HepG2 (cell line): Measurements from ENCODE around the gene AMIGO2. TPM values are rescaled to one million over a fixed set of nuclear protein-coding genes. Genes with fewer than 3 reads are reported as not detected.

Experiments used
- ATAC-seq: fragments of 200-7000 bp; cut with Tn5 transposase; 3 replicates; pipeline ENCODE4 v1.9.1; 2020; ENCODE audit warnings: mild to moderate bottlenecking, moderate library complexity
- BruUV-seq: library from RNA; stranded (reverse); fragments of 400-500 nt; replicated peaks from 2 replicates; lab custom pipeline; 2021; lab: Mats Ljungman, UMichigan
- CTCF ChIA-PET: fragments of 300-600 bp; formaldehyde crosslinking; extraction: SDS; loops from one replicate; lab custom pipeline; 2021; ENCODE audit warnings: low total read pairs, inconsistent platforms, low intra/inter-chr PET ratio; lab: Yijun Ruan, JAX
- POLR2A ChIA-PET: fragments of 350-600 bp; sonication (Branson Sonifier 250); formaldehyde crosslinking; loops from one replicate; lab custom pipeline; 2020; ENCODE audit warnings: antibody characterized with exemption, inconsistent platforms; lab: Yijun Ruan, JAX
- DNase-seq: peaks from one replicate; pipeline ENCODE4 v3.0.0-alpha.2; 2015; ENCODE audit warnings: low spot score
- FAIRE-seq: peaks from 3 replicates; lab custom pipeline; 2011; peaks lifted over from hg19 to GRCh38; lab: Jason Lieb, UNC
- H2AFZ ChIP-seq: one replicate; pipeline ENCODE4 v1.6.1; 2011; ENCODE audit warnings: low read length, inconsistent platforms
- H3K27ac ChIP-seq: fragments of 300-600 bp; 3 replicates; pipeline ENCODE4 v1.8.0; 2011; ENCODE audit warnings: mixed run types, mild to moderate bottlenecking, mixed read lengths, low read length, inconsistent platforms; ENCODE audit not compliant: insufficient read depth; ENCODE audit errors: extremely low read length
- H3K27me3 ChIP-seq, 2 experiments: fragments of 200-600 bp in 1 of 2; 2 replicates in 1 of 2; 3 replicates in 1 of 2; pipeline versions ENCODE4 v1.6.0 to v1.8.0; 2011; ENCODE audit warnings: low read length in 2 of 2, mild to moderate bottlenecking in 2 of 2, moderate library complexity in 2 of 2, inconsistent platforms in 1 of 2; ENCODE audit not compliant: insufficient read depth in 2 of 2, control insufficient read depth in 1 of 2
- H3K36me3 ChIP-seq, 2 experiments: fragments of 200-600 bp in 1 of 2; replicated peaks in 1 of 2; 2 replicates in 1 of 2; 3 replicates in 1 of 2; pipeline versions ENCODE4 v1.5.1 to v1.8.0; 2011; ENCODE audit warnings: low read length in 2 of 2, inconsistent platforms in 1 of 2; ENCODE audit not compliant: insufficient read depth in 2 of 2, control insufficient read depth in 1 of 2
- H3K4me1 ChIP-seq: 2 replicates; pipeline ENCODE4 v1.5.1; 2012; ENCODE audit warnings: low read length, inconsistent platforms; ENCODE audit not compliant: insufficient read depth
- H3K4me2 ChIP-seq: 2 replicates; pipeline ENCODE4 v1.6.0; 2011; ENCODE audit warnings: low read depth, low read length, inconsistent platforms
- H3K4me3 ChIP-seq, 3 experiments: fragments of 200-600 bp in 1 of 3; sonication (generic), shearing (Covaris generic) in 1 of 3; replicated peaks in 1 of 3; 2 replicates each; pipeline ENCODE4 v1.5.1; 2011 to 2016; ENCODE audit warnings: low read length in 3 of 3, inconsistent platforms in 2 of 3, low read depth in 2 of 3, mild to moderate bottlenecking in 2 of 3, control low read depth in 1 of 3, mixed read lengths in 1 of 3; ENCODE audit not compliant: insufficient read depth in 1 of 3
- H3K79me2 ChIP-seq: one replicate; pipeline ENCODE4 v1.6.1; 2011; ENCODE audit warnings: low read length, inconsistent platforms; ENCODE audit not compliant: insufficient read depth
- H3K9ac ChIP-seq: 2 replicates; pipeline ENCODE4 v1.6.0; 2011; ENCODE audit warnings: mild to moderate bottlenecking, low read depth, low read length, inconsistent platforms; ENCODE audit not compliant: insufficient read depth
- H3K9me3 ChIP-seq: 2 replicates; pipeline ENCODE4 v1.5.1; 2012; ENCODE audit warnings: mild to moderate bottlenecking, low read length
- H4K20me1 ChIP-seq: 2 replicates; pipeline ENCODE4 v1.6.0; 2011; ENCODE audit warnings: inconsistent platforms, mild to moderate bottlenecking, low read length, moderate library complexity; ENCODE audit not compliant: insufficient read depth
- HOXA9 ChIP-seq: sonication (generic); formaldehyde crosslinking; IDR thresholded peaks from 2 replicates; pipeline ENCODE4 v1.8.1; 2022; ENCODE audit warnings: missing genetic modification reagents, mild to moderate bottlenecking, moderate library complexity, borderline replicate concordance
- STAT5B ChIP-seq: sonication (generic); formaldehyde crosslinking; IDR thresholded peaks from 2 replicates; pipeline ENCODE4 v1.4.0; 2020; ENCODE audit warnings: missing genetic modification reagents
- ZNF24 ChIP-seq: fragments of 450-650 bp; IDR thresholded peaks from 2 replicates; pipeline ENCODE4 v1.6.1; 2017; ENCODE audit warnings: antibody characterized with exemption, mild to moderate bottlenecking
- ZNF460 ChIP-seq: sonication (generic); formaldehyde crosslinking; IDR thresholded peaks from 2 replicates; pipeline ENCODE4 v1.5.1; 2020; ENCODE audit warnings: missing genetic modification reagents, mild to moderate bottlenecking, borderline replicate concordance
- ZNF616 ChIP-seq: sonication (generic); formaldehyde crosslinking; IDR thresholded peaks from 2 replicates; pipeline ENCODE4 v1.5.0; 2020; ENCODE audit warnings: low read depth, mild to moderate bottlenecking, missing genetic modification reagents
- ZNF766 ChIP-seq: sonication (generic); formaldehyde crosslinking; IDR thresholded peaks from 2 replicates; pipeline ENCODE4 v1.5.0; 2020; ENCODE audit warnings: missing genetic modification reagents, borderline replicate concordance
- WGBS: methylation state at CpG from one replicate; pipeline ENCODE4 v1.1.6; 2017; ENCODE audit warnings: low lambda C conversion rate; 5-methylcytosine and 5-hydroxymethylcytosine counted together
- in situ Hi-C: cut with HindIII; loops from 2 replicates; pipeline ENCODE4 v1.10.0; 2017; ENCODE audit warnings: low pct_unique_long_range_greater_than_20kb; ENCODE audit not compliant: extremely low pct_ligation_motif_present
- intact Hi-C: fragments of 100-400 bp; cut with micrococcal nuclease; formaldehyde crosslinking; loops from one replicate; pipeline ENCODE4 v1.10.0; 2022; ENCODE audit not compliant: unreplicated experiment
- polyA plus RNA-seq, 8 experiments: library from polyadenylated mRNA; depleted of rRNA in 3 of 8; stranded (reverse) in 7 of 8; unstranded in 1 of 8; fragments of >200 nt; fragmentation: Illumina TruSeq in 4 of 8; extraction: Trizol in 4 of 8; gene quantifications; 2 replicates each; pipeline versions ENCODE4 v1.2.1 to v1.2.3, GENCODE V29; 2011 to 2016; ENCODE audit warnings: low read depth in 4 of 8, missing spikeins in 1 of 8, mixed read lengths in 1 of 8; ENCODE audit not compliant: insufficient read depth in 1 of 8
- total RNA-seq, 5 experiments: library from RNA; depleted of rRNA; stranded (reverse); fragments of >200 nt; fragmentation: Illumina TruSeq; extraction: Trizol; gene quantifications; 2 replicates each; pipeline ENCODE4 v1.2.3, GENCODE V29; 2016; ENCODE audit warnings: low read depth in 1 of 5
- TF ChIP-seq, protein P1 (sequence below): IDR thresholded peaks from 2 replicates; pipeline ENCODE4 v1.6.1; 2016; ENCODE audit warnings: low read depth, borderline replicate concordance
- TF ChIP-seq, protein P2 (sequence below): sonication (generic); formaldehyde crosslinking; conservative IDR thresholded peaks from 2 replicates; pipeline ENCODE4 v1.8.0; 2022; ENCODE audit warnings: mild to moderate bottlenecking, moderate library complexity, missing genetic modification reagents
- TF ChIP-seq, protein P3 (sequence below): sonication (generic); formaldehyde crosslinking; IDR thresholded peaks from 2 replicates; pipeline ENCODE4 v1.8.1; 2023; ENCODE audit warnings: missing genetic modification reagents, mild to moderate bottlenecking, borderline replicate concordance
- TF ChIP-seq, protein P4 (sequence below): sonication (generic); formaldehyde crosslinking; conservative IDR thresholded peaks from 2 replicates; pipeline ENCODE4 v1.5.0; 2020; ENCODE audit warnings: missing genetic modification reagents
- TF ChIP-seq, protein P5 (sequence below): sonication (generic); formaldehyde crosslinking; IDR thresholded peaks from 2 replicates; pipeline ENCODE4 v1.4.0; 2020; ENCODE audit warnings: mild to moderate bottlenecking, missing genetic modification reagents
- TF ChIP-seq, protein P6 (sequence below): sonication (generic); formaldehyde crosslinking; IDR thresholded peaks from 2 replicates; pipeline ENCODE4 v1.4.0; 2020; ENCODE audit warnings: missing genetic modification reagents, mild to moderate bottlenecking, borderline replicate concordance

Gene AMIGO2
- total and polyA plus RNA-seq, 2 of the 13 experiments (the other 11 are each of a cell fraction or from before 2014, with no cell fraction given) = not detected

DNA sequence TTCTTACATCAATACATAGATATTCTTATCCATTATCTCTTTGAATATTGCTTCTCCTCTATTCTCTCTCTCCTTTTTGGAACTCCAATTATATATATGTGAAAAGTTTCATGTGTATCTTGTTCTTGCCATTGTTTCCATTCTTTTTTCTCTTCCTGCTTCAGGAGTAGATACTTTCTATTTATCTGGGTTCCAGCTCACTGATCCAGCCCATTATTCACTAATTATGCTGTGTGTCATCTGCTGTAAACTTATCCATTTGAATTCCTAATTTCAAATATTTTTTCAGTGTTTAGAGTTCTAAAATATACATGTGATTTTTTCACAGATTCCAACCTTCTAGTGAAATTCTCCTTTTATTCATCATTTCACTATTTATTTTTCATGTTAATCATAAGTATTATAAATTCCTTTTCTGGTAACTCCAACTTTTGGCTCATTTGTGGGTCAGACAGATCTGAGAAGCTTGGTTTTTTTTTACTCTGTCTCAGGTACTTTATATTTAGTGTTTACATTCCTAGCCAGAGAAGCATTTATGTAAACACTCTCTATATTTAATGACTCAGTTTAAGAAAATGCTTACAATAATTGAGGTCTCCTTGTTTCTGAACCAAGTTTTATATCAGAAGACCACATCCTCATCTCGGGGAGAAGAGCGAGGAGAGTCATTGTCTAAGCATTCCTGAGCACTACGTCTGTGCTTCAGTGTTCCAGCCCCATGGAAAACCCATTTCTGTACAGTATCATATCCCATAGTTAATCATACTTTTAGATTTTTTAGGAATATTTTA lies 15.9 kb upstream of the AMIGO2 start:
- ATAC-seq (no peak), DNase-seq (no peak), FAIRE-seq (no peak)
- Histone ChIP-seq H3K9ac (no peak overlapping the region), H4K20me1 (no peaks in the 10 kb centered on the region), H3K4me2 (no peak overlapping the region), H3K4me1 (no peaks in the 10 kb centered on the region), H3K4me3 (no peak overlapping the region), H2AFZ (no peak overlapping the region), H3K36me3 (no peaks in the 10 kb centered on the region), H3K79me2 (no peaks in the 10 kb centered on the region), H3K27ac (no peak overlapping the region), H3K27me3 (no peaks in the 10 kb centered on the region), H3K9me3 (no peaks in the 10 kb centered on the region)
- intact Hi-C loops = no loop called here
- ChIA-PET POLR2A (no interaction called here), CTCF (no interaction called here)
- in situ Hi-C loops = no loop called here
- WGBS = 37% methylated on average over 3 of the region's 3 CpGs
- no TSS peak for BruUV-seq
- TF ChIP-seq, protein P1, sequence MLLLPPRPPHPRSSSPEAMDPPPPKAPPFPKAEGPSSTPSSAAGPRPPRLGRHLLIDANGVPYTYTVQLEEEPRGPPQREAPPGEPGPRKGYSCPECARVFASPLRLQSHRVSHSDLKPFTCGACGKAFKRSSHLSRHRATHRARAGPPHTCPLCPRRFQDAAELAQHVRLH (CRISPR knock-in tag) = no peak
- TF ChIP-seq, protein P2, sequence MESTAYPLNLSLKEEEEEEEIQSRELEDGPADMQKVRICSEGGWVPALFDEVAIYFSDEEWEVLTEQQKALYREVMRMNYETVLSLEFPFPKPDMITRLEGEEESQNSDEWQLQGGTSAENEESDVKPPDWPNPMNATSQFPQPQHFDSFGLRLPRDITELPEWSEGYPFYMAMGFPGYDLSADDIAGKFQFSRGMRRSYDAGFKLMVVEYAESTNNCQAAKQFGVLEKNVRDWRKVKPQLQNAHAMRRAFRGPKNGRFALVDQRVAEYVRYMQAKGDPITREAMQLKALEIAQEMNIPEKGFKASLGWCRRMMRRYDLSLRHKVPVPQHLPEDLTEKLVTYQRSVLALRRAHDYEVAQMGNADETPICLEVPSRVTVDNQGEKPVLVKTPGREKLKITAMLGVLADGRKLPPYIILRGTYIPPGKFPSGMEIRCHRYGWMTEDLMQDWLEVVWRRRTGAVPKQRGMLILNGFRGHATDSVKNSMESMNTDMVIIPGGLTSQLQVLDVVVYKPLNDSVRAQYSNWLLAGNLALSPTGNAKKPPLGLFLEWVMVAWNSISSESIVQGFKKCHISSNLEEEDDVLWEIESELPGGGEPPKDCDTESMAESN (CRISPR knock-in tag) = no peak
- TF ChIP-seq, protein P3, sequence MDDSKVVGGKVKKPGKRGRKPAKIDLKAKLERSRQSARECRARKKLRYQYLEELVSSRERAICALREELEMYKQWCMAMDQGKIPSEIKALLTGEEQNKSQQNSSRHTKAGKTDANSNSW = no peak
- TF ChIP-seq, protein P4, sequence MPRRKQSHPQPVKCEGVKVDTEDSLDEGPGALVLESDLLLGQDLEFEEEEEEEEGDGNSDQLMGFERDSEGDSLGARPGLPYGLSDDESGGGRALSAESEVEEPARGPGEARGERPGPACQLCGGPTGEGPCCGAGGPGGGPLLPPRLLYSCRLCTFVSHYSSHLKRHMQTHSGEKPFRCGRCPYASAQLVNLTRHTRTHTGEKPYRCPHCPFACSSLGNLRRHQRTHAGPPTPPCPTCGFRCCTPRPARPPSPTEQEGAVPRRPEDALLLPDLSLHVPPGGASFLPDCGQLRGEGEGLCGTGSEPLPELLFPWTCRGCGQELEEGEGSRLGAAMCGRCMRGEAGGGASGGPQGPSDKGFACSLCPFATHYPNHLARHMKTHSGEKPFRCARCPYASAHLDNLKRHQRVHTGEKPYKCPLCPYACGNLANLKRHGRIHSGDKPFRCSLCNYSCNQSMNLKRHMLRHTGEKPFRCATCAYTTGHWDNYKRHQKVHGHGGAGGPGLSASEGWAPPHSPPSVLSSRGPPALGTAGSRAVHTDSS (CRISPR knock-in tag) = no peak
- TF ChIP-seq ZNF766 (CRISPR knock-in tag) = no peak
- TF ChIP-seq ZNF616 = no peak
- TF ChIP-seq, protein P5, sequence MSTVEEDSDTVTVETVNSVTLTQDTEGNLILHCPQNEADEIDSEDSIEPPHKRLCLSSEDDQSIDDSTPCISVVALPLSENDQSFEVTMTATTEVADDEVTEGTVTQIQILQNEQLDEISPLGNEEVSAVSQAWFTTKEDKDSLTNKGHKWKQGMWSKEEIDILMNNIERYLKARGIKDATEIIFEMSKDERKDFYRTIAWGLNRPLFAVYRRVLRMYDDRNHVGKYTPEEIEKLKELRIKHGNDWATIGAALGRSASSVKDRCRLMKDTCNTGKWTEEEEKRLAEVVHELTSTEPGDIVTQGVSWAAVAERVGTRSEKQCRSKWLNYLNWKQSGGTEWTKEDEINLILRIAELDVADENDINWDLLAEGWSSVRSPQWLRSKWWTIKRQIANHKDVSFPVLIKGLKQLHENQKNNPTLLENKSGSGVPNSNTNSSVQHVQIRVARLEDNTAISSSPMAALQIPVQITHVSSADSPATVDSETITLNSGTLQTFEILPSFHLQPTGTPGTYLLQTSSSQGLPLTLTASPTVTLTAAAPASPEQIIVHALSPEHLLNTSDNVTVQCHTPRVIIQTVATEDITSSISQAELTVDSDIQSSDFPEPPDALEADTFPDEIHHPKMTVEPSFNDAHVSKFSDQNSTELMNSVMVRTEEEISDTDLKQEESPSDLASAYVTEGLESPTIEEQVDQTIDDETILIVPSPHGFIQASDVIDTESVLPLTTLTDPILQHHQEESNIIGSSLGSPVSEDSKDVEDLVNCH (CRISPR knock-in tag) = no peak
- TF ChIP-seq, protein P6, sequence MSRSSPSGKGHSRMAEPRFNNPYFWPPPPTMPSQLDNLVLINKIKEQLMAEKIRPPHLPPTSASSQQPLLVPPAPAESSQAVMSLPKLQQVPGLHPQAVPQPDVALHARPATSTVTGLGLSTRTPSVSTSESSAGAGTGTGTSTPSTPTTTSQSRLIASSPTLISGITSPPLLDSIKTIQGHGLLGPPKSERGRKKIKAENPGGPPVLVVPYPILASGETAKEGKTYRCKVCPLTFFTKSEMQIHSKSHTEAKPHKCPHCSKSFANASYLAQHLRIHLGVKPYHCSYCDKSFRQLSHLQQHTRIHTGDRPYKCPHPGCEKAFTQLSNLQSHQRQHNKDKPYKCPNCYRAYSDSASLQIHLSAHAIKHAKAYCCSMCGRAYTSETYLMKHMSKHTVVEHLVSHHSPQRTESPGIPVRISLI (CRISPR knock-in tag) = no peak
- no peak for TF ChIP-seq ZNF24
- no peak for TF ChIP-seq STAT5B (CRISPR knock-in tag)
- TF ChIP-seq HOXA9 (CRISPR knock-in tag) = no peak
- TF ChIP-seq ZNF460 (CRISPR knock-in tag) = no peak
